Activated CD4-positive, alpha-beta T cell treated with anti-CD3 and anti-CD28 coated beads for 24 hours (primary cell): Measurements from ENCODE around the gene HSD3B2.
"Not testable (repeated sequence)": the region's sequence is repeated elsewhere in the genome, so short reads cannot be mapped to it uniquely, and the experiment has no call there.

Source experiments
- DNase-seq, 2 donors: peaks; one replicate each; pipeline ENCODE4 v3.0.0-alpha.2; 2020; ENCODE audit warnings: low read depth in 2 of 2

The HSD3B2 gene

DNA sequence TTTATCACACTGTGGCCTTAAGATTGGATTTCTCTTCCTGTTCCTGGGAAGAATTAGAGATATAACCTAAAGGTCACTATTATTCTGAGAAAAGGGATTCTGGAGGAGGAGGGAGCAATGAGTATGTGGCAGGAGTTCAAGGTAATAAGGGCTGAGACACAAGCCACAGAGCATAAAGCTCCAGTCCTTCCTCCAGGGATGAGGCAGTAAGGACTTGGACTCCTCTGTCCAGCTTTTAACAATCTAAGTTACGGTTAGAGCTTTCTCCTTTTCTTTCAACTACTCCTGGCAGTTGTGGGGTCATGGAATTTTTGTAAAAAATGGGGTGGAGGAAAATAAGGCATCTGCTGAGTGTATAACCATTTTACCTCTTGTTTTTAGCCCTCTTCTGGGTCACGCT, at the start of gene HSD3B2:
TSS of gene HSD3B2 (plus strand) at position 201 of the 400 bp plus-strand sequence. CDS start 270 bp downstream, outside the sequence.
- DNase-seq: no peak

DNA sequence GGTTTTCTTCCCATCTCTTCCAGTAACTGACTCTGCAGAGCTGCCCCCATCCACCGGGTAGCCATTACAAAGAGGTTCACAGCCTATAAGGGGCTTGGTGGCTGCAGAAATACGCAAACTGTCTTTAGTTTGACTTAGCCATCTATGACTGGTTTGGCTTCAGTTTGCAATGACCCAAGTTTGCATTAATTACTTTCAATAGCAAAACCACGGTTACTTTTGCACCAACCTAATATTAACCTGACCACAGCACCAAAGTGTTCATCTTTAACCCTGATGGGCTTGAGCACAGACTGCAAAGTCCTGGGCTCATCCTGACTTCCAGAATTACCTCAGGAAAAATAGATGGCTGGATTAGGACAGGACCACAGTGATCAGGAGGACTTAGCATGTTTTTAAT, 48.5 kb upstream of the HSD3B2 start:
- DNase-seq: no peak

DNA sequence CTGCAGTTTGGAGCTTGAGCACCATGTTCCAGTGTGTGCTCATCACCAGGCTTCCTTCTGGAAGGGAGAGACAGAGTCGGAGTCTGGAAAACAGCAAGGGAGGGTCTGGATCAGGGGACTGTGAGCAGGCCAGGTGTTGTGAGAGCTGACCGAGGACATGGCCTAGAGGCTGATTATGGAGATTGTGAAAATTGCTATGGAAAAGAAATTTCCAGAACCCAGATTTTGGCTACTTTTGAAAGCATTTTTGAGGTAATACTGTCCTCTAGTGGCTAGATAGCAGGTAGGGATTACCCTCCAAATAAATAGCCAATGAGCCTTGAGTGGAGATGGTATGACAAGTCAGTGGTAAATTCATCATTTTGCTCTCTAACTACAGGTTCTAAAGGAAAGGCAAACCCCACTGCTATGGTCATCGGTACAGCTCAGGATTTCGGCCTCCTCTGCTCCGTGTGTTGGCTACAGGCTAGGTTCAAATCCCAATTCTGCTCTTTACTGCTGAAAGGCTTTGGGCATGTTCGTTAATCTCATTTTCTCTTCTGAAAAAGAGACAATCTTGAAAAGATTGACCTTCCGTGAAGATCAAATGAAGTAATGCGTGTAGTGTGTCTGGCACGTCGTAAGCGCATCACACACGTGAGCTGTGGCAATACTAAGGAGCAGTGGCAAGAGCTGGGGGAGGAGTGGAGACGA, 47.4 kb upstream of the HSD3B2 start:
- no peak for DNase-seq

DNA sequence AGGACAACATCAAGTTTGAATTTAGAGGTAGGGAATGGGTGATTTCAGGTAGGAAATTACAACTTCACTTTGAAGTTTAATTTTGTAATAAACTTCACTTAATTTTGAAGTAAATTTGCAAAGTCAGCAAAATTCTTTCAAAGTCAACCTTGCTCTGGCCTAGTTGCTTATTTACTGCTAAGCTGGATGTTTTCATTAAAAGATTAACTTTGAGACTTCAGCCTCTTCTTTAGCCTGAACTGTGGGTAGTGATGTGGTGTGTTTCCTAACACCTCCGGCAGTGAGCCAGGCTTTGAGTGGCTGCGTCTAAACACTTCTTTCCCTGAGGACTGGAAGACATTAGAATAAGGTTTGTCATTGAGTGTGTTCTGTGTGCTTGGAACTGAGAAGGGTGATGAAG, 46.4 kb upstream of the HSD3B2 start, which contains the start of gene HAO2:
TSS of gene HAO2 (plus strand) at position 232 of the 400 bp plus-strand sequence. CDS start 12,301 bp downstream, outside the sequence.
- DNase-seq: no peak

DNA sequence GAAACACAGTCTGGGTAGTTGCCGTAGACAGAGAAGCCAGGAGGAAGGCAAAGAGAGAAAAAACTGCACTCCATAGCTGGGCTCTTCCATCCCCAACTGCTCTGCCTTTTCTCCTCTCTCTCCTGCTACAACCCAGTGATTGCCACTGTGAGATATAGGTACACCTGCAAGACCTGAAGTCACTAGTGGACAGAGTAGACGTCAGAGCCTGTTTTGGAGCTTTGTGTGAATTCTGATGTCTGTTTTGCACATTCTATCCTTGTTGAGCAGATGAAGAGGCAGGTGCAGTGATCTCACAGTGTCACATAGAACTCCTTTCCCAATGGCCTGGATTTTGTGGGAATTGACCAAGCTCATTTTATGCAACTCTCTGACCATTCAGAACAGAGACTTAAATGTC, 44.2 kb upstream of the HSD3B2 start:
- no peak for DNase-seq

DNA sequence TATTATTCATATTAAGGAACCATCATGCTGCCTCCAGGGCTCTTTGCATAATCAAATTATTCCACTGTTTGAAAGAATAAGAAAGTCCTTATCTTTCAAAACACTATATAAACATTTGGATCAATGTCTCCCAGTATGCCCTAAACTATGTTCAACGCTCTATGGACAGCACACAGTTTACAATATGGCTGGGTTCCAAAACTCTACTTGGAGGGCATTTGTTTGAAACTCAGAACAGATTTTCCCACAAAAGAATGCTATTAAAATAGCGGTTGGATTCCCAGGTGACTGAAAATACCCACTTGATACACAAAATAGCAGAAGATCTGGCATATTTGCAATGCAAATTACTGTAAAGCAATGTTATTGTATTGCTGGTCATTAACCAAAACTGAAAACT, 43.1 kb upstream of the HSD3B2 start:
- no peak for DNase-seq

DNA sequence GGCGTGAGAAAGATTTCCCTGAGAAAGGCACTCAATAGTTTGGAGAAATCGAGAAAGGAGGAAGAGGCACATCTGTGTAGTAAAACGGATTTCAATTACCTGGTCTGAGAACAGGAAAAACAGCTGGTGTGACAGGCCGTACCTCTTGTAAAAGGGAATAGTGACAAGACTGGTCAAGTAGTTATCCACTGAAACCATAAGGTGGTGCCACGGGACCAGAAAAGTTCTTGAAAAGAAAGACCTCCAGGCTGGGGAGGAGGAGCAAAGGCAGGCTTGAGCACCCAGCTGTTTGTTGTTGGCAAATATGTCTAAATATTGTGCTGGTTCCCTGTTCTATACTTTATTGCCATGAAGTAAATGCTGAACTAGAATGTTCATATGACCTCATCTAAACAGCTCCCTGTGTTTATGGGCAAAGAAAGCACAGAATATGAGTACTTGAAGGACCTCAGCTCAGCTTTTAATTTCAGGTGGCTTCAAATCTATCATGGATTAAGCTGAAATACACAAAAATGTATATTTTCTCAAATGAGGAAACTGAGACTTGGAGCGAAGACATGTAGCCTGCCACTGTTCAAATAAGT, 42.4 kb upstream of the HSD3B2 start:
- DNase-seq: no peak

DNA sequence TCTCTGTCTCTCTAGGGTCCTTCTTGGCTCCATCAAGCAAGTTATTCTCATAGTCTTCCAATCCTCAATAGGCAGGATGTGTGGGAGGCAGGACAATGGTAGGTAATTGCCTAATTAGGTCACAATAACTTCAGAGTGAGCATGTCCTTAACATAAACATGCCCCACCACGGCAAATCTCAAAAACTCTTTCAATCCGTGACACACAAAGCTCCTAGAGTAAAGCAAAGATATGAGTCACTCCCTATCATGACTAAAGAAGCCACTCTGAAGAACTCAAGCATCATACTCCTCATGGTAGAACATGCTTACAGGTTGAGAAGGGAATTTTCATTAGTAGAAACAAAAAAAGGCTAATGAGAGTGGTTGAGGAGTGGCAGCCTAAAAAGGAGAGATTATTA, 41.5 kb upstream of the HSD3B2 start:
- DNase-seq: no peak

DNA sequence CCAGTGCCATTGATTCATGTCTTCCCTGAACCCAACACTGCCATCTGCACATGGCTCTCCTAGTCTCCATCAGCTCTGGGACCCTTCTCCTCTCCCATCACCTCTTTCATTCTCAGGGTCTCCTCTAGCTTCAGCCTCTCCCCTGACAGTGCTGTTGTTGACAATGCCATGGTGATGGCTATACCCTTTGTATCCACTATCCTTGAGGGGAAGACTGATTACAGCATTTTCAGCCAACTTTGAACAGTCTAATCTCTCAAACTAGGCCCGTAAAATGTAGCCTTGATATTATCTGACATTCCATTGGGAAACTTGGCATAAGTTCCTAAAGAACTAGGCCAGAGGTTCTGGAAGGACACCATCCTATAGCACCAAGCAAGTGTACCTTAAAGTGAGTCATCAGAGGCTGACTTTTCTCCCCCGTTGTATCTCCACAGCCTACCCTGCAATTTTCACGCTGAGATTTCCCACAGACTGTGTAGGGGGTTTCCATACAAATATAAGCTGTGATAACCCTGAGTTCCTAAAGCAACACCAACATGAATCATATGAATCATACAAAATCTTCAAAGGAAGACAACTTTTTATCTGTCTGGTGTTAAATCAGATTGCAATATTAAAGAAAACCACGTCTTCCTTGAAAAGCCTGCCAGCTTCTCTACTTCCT, 40.6 kb upstream of the HSD3B2 start:
- no peak for DNase-seq

DNA sequence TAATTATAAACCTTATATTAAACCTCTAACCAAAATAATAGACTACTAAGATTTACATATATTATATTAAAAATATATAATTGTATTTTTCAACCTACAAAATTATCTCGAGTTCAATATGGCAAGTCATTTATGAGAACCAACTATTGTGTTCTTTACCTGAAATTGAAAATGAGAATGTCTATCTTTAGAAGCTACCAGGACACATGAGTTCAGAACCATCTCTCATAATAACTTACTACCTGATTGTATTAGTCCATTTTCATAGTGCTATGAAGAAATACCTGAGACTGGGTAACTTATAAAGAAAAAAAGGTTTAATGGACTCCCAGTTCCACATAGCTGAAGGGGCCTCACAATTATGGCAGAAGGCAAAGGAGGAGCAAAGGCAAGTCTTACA, 39.6 kb upstream of the HSD3B2 start:
- no peak for DNase-seq

DNA sequence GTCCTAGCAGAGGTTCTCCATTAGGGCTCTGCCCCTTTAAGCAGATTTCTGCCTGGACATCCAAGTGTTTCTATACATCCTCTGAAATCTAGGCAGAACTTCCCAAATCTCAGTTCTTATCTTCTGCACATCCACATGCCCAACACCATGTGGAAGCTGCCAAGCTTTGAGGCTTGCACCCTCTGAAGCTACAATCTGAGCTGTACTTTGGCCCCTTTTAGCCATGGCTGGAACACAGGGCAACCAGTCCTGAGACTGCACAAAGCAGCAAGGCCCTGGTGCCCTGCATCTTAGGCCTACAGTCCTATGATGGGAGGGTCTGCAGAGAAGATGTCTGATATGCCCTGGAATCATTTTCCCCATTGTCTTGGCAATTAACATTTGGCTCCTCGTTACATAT, 38.4 kb upstream of the HSD3B2 start:
- DNase-seq: no peak

DNA sequence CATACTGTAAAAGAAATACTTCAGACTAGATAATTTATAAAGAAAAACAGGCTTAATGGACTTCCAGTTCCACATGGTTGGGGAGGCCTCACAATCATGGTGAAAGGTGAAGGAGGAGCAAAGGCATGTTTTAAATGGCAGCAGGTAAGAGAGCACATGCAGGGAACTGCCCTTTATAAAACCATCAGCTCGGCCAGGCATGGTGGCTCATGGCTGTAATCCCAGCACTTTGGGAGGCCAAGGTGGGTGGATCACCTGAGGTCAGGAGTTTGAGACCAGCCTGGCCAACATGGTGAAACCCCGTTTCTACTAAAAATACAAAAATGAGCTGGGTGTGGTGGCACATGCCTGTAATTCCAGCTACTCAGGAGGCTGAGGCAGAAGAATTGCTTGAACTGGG, 37.4 kb upstream of the HSD3B2 start:
- not testable (repeated sequence) for DNase-seq

DNA sequence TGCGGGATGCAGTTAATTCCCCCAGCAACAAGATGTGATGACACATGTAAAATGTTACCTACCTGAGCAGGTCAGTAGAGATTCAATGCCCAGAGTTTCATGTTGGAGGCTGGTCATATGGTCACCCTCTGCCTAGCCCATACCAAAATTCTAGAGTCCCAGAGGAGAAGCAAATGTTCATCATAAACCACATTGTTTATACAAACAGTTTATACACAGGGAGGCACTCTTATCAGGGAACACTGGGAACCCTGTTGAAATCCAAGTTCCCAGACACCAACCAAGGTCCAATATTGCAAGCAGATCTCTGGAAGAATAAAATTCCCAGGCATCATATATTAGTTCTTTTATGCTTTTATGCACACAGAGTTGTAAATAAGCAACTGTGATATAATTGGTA, 35.8 kb upstream of the HSD3B2 start:
- DNase-seq: no peak

DNA sequence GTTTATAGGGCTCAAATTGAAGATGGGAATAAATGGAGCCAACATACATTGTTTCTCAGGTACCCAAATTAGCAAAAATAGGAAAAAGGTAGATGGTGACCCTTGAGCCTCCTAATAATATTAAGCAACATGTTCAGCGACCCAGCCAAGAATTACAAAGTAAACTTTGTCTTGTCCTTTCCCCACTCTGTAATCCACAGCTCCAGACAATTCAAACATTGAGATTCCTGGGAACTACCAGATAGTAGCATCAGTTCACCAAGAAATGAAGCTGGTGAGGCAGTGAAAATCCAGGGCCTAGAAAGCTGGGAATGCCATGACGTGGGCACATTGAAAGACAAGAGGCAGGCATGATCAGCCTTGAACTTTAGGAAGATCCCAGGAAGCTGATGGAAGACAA, 34.6 kb upstream of the HSD3B2 start:
- DNase-seq: no peak

DNA sequence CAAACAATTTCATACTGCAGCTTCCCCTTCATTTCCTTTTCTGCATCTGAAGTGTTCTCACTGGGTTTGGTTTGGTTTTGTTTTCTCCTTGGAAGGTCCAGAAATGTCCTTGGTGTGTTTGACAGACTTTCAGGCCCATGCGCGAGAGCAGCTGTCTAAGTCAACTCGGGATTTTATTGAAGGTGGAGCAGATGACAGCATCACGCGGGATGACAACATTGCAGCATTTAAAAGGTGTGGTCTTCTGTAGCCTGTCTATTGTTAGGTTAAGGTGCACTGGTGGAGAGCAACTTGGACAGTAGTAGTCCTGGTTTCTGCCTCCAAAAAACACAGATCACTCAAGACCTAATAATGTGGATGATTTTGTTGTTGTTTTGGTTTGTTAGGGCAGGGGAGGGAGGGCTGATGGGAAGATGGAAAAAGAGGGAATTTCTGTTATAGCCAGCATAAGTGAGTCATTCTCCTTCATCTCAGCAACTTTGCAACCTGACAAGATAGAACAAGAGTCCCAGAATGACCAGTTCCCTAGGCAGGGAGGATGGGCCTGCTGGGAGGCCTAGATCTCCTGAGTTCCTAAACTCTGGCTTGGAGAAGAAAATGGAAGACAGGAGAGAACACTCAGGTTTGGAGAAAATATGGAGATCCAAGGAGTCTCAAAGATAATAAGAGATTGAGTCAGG, 33.8 kb upstream of the HSD3B2 start:
- no peak for DNase-seq

DNA sequence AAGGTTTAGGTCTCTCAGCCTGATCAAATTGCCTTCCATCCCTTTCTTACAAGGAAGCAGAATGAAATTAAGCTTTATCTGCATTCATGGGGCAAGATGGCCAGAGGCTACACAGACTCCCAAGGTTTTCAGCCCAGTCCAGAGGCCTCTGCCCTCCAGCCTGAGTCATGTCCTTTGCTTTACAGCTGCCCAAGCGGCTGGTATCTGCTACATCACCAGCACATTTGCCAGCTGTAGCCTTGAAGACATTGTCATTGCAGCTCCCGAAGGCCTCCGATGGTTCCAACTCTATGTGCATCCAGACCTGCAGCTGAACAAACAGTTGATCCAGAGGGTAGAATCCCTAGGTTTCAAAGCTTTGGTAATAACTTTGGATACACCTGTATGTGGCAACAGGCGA, 30.4 kb upstream of the HSD3B2 start:
- no peak for DNase-seq

DNA sequence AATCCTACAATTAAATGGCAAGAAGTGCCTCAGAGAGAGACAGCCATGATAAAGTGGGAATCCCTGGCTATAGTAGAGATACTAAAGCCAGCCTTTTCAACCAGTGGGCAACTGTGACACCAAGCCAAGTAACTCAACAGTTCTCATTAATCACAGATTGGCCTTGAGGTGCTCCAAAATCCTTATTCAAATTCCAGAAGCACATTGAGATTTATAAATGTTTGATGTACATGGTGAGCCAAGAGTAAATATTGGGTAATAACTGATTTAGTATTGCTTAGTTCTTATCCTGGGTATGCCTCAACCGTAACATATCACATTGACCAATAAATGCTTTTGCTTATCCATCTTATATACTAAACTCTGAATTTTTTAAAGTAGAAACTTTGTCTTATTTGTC, 29.3 kb upstream of the HSD3B2 start:
- DNase-seq: no peak

DNA sequence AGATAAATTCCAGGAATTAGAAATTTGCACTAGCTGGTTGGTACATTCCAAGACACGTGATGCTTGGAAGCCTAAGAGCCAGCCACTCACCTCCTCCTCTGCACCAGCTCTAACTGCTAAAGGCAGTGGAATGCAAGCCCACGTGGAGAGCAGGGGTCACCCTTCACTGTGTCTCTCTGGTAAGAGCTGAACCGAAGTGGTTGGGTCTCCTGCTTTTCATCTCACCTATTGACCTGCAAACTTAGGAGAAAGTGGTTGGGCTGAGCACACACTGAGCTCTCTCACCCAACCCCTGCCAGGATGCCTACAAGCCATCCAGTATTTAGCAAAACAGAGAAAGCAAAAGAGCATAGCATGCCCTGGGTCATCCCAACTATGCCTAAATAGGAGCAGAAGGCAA, 27.1 kb upstream of the HSD3B2 start:
- DNase-seq: no peak

DNA sequence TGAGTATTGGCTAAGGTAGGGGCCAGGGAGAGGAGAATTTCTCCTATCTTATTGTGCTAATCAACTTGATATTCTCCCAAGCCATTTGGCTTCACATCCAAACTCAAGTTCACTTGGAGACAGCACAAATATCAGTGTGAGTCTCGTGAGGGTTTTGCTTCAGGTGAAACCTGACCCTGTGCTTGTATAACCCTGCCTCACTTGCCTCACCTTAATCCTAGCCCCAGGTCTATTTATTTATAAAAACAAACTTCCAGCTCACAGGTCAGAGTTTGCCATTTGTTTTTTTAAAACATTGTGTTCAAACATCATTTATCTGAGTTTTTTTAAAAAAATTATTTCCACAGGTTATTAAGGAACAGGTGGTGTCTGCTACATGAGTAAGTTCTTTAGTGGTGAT, 26.5 kb upstream of the HSD3B2 start:
- no peak for DNase-seq

DNA sequence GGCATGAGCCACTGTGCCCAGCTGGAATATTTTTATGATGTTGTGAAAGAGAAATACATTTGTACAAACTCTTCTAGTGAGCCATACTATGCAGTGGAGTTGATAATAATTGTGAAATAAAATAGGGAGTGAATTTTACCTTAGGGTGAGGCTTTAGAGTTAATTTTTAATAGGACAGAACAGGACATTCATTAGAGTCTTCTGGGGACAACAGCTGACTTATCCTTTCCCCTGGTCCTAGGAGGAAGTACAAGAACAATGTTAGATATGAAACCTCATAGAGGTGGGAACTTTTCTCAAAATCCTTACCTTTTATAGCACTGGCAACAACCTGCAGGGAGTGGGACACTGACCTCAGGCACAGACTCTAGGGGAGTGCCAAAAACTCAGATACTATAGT, 24.4 kb upstream of the HSD3B2 start:
- no peak for DNase-seq

DNA sequence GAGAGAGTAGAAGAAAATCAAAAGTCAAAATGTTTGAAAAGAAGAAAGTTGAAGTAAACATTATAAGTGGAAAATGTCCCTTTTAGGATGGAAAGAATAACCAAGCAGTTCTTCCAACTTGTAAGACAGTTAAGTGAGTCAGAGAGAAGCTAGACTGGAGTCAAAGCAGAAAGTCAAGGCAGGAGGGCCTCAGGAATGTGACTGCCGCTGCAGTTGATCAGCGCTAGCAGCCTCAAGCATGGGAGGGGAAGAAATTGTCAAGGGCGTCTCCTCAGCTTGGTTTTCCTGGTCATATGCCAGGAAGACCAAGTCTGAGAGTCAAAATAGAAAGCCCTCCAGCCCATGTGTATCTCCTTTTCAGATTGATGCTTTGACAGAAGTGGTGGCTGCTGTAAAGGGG, 23.2 kb upstream of the HSD3B2 start:
- DNase-seq: no peak

DNA sequence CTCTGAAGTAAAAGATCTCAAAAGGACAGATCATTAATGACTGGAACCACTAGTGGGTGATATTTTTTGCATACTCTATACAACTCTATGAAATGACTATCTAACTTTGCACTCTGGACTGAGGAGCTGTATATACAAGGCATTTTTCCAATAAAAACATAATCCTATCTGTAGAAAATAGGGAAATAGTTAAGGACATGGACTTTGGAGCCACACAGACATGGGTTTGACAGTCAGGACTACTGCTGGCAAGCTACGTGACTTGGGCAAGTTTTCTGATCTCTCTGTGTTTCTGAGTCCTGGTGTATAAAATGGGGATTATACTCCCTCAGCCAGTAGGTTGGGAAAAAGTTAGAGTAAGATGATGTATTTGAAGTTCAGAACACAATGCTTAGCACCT, 20.9 kb upstream of the HSD3B2 start:
- DNase-seq: no peak

DNA sequence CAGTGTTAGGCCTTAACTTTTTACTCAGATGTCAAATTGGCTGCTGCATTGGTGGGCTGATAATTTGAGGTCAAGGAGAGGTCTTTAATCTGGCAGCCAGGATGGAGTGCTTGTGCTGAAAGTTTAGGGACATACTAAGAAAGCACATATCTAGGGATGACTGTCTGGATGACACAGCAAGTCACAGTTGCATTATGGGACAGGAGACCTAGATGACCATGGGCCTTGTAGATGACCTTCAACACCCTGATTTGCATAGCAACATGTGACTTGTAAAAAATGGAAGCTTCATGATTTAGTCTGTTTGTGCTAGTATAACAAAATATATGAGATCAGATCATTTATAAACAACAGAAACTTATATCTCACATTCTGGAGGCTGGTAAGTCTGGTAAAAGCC, 18.0 kb upstream of the HSD3B2 start:
- DNase-seq: no peak
